HL-60 (cell line): ENCODE data around the gene VCPKMT.

Experiments
- GABPA ChIP-seq: IDR thresholded peaks from 2 replicates; pipeline ENCODE4 v1.6.1; 2012; ENCODE audit warnings: low read depth
- SPI1 ChIP-seq: IDR thresholded peaks from 2 replicates; pipeline ENCODE4 v1.6.1; 2012; ENCODE audit warnings: low read depth, mild to moderate bottlenecking, borderline replicate concordance
- TF ChIP-seq, protein P1 (sequence below): IDR thresholded peaks from one replicate; pipeline ENCODE4 v1.5.1; 2011; ENCODE audit warnings: low read length, control low read depth, inconsistent platforms; ENCODE audit not compliant: insufficient read depth

DNA sequence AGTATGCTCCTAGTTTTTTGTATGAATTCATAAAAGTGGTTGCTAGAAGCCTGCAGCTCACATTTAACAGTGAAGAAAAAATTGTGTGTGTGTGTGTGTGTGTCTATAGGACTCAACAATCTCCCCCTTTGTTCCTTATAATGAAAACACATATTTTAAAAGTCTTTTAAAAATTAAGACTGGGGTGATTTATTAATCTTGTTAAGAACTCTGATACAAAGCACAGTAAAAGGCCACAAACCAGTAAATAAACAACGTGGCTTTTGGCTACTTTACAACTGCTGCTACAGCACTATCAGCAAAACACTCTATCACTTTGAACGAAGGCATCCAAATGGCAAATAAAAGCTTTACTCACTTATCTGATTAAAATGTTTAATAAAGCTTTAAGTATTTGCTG is 594 bp upstream of the VCPKMT start:
- TF ChIP-seq, protein P1, sequence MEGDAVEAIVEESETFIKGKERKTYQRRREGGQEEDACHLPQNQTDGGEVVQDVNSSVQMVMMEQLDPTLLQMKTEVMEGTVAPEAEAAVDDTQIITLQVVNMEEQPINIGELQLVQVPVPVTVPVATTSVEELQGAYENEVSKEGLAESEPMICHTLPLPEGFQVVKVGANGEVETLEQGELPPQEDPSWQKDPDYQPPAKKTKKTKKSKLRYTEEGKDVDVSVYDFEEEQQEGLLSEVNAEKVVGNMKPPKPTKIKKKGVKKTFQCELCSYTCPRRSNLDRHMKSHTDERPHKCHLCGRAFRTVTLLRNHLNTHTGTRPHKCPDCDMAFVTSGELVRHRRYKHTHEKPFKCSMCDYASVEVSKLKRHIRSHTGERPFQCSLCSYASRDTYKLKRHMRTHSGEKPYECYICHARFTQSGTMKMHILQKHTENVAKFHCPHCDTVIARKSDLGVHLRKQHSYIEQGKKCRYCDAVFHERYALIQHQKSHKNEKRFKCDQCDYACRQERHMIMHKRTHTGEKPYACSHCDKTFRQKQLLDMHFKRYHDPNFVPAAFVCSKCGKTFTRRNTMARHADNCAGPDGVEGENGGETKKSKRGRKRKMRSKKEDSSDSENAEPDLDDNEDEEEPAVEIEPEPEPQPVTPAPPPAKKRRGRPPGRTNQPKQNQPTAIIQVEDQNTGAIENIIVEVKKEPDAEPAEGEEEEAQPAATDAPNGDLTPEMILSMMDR: no peak
- TF ChIP-seq GABPA: no peak
- TF ChIP-seq SPI1: no peak
